Osteoblast (primary cell): ENCODE results near the gene GNG12. TPM values are rescaled to one million over a fixed set of nuclear protein-coding genes. Genes with fewer than 3 reads are reported as not detected.

Experiments used
- DNase-seq: peaks from one replicate; pipeline ENCODE4 v3.0.0; 2011; ENCODE audit warnings: low spot score, mixed read lengths; ENCODE audit not compliant: insufficient read length; ENCODE audit errors: missing footprints
- H2AFZ ChIP-seq: 2 replicates; pipeline ENCODE4 v1.6.0; 2011; ENCODE audit warnings: mild to moderate bottlenecking, low read length
- H3K27ac ChIP-seq: 2 replicates; pipeline ENCODE4 v1.5.1; 2011; ENCODE audit warnings: mild to moderate bottlenecking, low read depth, low read length, moderate library complexity
- H3K27me3 ChIP-seq: 2 replicates; pipeline ENCODE4 v1.6.0; 2012; ENCODE audit warnings: mild to moderate bottlenecking, control low read depth, inconsistent platforms, low read length, moderate library complexity; ENCODE audit not compliant: insufficient read depth
- H3K36me3 ChIP-seq: 2 replicates; pipeline ENCODE4 v1.5.1; 2011; ENCODE audit warnings: mild to moderate bottlenecking, low read length, control low read depth, moderate library complexity; ENCODE audit not compliant: insufficient read depth
- H3K4me1 ChIP-seq: 2 replicates; pipeline ENCODE4 v1.5.1; 2011; ENCODE audit warnings: mild to moderate bottlenecking, low read length, control low read depth, moderate library complexity; ENCODE audit not compliant: insufficient read depth
- H3K4me2 ChIP-seq: 2 replicates; pipeline ENCODE4 v1.6.0; 2011; ENCODE audit warnings: mild to moderate bottlenecking, low read length; ENCODE audit not compliant: insufficient read depth
- H3K4me3 ChIP-seq: fragments of 200-600 bp; sonication (generic); 3 replicates; pipeline ENCODE4 v1.5.1; 2012; ENCODE audit warnings: mild to moderate bottlenecking, low read length, inconsistent platforms; ENCODE audit not compliant: insufficient read depth
- H3K79me2 ChIP-seq: 2 replicates; pipeline ENCODE4 v1.6.0; 2012; ENCODE audit warnings: mild to moderate bottlenecking, low read length, control low read depth, inconsistent platforms; ENCODE audit not compliant: insufficient read depth
- H3K9me3 ChIP-seq: 2 replicates; pipeline ENCODE4 v1.5.1; 2011; ENCODE audit warnings: low read depth, low read length, control low read depth
- H4K20me1 ChIP-seq: 2 replicates; pipeline ENCODE4 v1.6.0; 2012; ENCODE audit warnings: mild to moderate bottlenecking, low read length, control low read depth; ENCODE audit not compliant: insufficient read depth
- total RNA-seq: library from RNA; depleted of rRNA; stranded (reverse); fragments of >200 nt; gene quantifications from 2 replicates; pipeline ENCODE4 v1.2.3, GENCODE V29; 2012
- TF ChIP-seq, protein P1 (sequence below): IDR thresholded peaks from 2 replicates; pipeline ENCODE4 v1.5.1; 2011; ENCODE audit warnings: mild to moderate bottlenecking, low read depth, low read length, moderate library complexity; ENCODE audit errors: extremely low read depth

The GNG12 gene
- total RNA-seq, 1 donor: 219 TPM

DNA sequence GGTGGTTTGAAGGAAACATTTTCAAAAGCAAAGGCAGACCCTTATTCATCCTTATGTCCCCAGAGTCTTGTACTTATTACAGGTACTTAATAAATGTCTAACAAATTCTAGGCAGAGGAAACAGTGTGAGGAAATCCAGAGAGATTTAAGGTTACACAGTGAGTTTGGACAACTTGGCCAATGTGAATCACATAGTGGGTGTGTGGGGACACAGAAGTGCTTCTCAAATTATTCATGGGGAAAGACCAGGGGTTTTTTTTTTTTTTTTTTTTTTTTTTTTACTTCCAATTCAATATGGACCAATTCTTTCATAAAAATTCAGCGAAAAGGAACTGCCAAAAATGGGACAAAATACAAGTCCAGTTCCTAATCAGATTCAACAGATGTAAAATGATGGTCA, 15.1 kb downstream of the GNG12 start:
- peaks cover 99% of the 10 kb centered on the region for H3K79me2 ChIP-seq
- no peak overlapping the region for H3K4me3 ChIP-seq
- no peak overlapping the region for H3K4me2 ChIP-seq
- peaks cover 77% of the 10 kb centered on the region for H4K20me1 ChIP-seq
- no peak overlapping the region for H2AFZ ChIP-seq
- no peaks in the 10 kb centered on the region for H3K9me3 ChIP-seq
- H3K36me3 ChIP-seq: peaks cover 19% of the 10 kb centered on the region
- H3K27me3 ChIP-seq: no peaks in the 10 kb centered on the region
- DNase-seq: no peak
- H3K27ac ChIP-seq: no peak overlapping the region
- TF ChIP-seq, protein P1, sequence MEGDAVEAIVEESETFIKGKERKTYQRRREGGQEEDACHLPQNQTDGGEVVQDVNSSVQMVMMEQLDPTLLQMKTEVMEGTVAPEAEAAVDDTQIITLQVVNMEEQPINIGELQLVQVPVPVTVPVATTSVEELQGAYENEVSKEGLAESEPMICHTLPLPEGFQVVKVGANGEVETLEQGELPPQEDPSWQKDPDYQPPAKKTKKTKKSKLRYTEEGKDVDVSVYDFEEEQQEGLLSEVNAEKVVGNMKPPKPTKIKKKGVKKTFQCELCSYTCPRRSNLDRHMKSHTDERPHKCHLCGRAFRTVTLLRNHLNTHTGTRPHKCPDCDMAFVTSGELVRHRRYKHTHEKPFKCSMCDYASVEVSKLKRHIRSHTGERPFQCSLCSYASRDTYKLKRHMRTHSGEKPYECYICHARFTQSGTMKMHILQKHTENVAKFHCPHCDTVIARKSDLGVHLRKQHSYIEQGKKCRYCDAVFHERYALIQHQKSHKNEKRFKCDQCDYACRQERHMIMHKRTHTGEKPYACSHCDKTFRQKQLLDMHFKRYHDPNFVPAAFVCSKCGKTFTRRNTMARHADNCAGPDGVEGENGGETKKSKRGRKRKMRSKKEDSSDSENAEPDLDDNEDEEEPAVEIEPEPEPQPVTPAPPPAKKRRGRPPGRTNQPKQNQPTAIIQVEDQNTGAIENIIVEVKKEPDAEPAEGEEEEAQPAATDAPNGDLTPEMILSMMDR: no peak
- H3K4me1 ChIP-seq: peaks cover 21% of the 10 kb centered on the region

DNA sequence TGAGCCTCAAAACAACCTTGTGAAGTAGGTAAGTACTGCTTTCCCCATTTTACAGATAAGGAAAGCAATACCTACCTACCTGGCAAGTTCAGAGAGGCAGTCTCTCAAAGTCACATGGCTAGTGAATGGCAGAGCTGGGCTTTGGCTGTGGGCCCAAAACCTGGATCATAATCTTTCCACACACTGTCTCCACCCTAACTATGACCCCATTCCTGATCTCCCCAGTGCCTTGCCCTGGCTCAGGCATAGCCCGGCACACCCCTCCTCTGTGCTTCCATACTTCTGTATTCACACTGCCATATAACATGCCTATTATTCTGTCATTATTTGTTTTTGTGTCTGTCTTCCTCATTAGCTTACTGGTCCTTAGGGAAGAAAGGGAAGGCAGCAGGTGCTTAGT, 15.9 kb downstream of the GNG12 start:
- no peaks in the 10 kb centered on the region for H3K9me3 ChIP-seq
- peaks cover 83% of the 10 kb centered on the region for H4K20me1 ChIP-seq
- no peak overlapping the region for H3K4me3 ChIP-seq
- H3K79me2 ChIP-seq: peaks cover 99% of the 10 kb centered on the region
- no peak overlapping the region for H3K4me2 ChIP-seq
- H3K27ac ChIP-seq: no peak overlapping the region
- H2AFZ ChIP-seq: no peak overlapping the region
- DNase-seq: no peak
- TF ChIP-seq, protein P1: no peak
- peaks cover 18% of the 10 kb centered on the region for H3K36me3 ChIP-seq
- no peaks in the 10 kb centered on the region for H3K27me3 ChIP-seq
- H3K4me1 ChIP-seq: peaks cover 22% of the 10 kb centered on the region

DNA sequence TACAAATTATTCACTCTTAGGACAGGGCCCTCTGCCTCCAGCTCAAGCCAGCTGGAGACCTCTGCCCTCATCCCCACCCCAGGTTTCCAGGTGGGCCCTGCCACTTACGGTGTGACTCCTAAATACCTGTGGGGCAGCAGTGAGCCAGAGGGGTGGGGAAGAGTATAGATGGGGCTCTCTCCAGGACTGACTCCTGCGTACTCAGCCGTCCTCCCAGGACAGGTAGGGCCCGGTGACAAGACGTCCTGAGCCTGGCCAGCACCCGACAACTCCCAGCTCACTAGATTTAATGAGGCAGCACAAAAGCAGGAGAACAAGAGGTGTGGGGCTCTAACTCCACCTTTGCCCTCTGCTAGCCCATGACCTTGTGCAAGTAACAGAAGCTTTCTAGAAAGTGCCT, 16.8 kb downstream of the GNG12 start:
- Histone ChIP-seq H3K9me3 (no peaks in the 10 kb centered on the region), H3K27ac (no peak overlapping the region), H4K20me1 (peaks cover 86% of the 10 kb centered on the region), H2AFZ (no peak overlapping the region), H3K27me3 (no peaks in the 10 kb centered on the region), H3K4me3 (no peak overlapping the region), H3K79me2 (peaks cover 99% of the 10 kb centered on the region), H3K4me1 (peaks cover 30% of the 10 kb centered on the region), H3K4me2 (no peak overlapping the region), H3K36me3 (peaks cover 10% of the 10 kb centered on the region)
- no peak for DNase-seq
- TF ChIP-seq, protein P1: no peak

DNA sequence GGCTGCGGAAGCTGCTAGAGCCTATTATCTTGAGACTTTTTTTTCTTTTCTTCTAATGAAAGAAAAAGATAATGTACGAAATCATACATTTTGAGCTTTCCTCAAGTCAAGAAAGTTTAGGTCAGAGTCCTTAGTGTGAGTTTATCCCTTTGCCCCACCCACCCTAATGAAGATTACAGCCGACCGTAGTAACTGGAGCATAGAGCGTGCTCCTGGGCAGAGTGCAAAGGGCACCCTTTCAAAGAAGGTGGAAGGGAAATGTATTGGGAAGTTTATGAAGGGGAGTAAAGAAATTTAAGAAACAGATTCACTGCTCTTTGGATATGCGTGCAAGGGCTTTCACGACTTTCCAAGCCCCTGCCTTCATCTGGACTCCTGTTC, 17.2 kb downstream of the GNG12 start:
- Histone ChIP-seq H3K4me2 (no peak overlapping the region), H3K4me3 (no peak overlapping the region), H4K20me1 (peaks cover 87% of the 10 kb centered on the region), H3K36me3 (peaks cover 8% of the 10 kb centered on the region), H3K79me2 (peaks cover 99% of the 10 kb centered on the region), H3K4me1 (peaks cover 31% of the 10 kb centered on the region), H3K27ac (no peak overlapping the region), H3K9me3 (no peaks in the 10 kb centered on the region), H3K27me3 (no peaks in the 10 kb centered on the region), H2AFZ (no peak overlapping the region)
- no peak for DNase-seq
- TF ChIP-seq, protein P1: no peak
